Adrenal gland (tissue), 12 donors: ENCODE data around the gene INO80. TPM values are rescaled to one million over a fixed set of nuclear protein-coding genes. Genes with fewer than 3 reads are reported as not detected.
A peak's percentile ranks its signal among the peaks of the same experiment; 100 is the strongest.

ENCODE experiments used
- DNase-seq, 7 donors: peaks; one replicate each; pipeline ENCODE4 v3.0.0-alpha.2; 2019 to 2020
- H3K27ac ChIP-seq, 5 donors: fragments of 200-600 bp; sonication (generic) in 4 of 5; 1 replicate in 3 of 5; 2 replicates in 2 of 5; pipeline versions ENCODE4 v1.5.1 to v1.8.0; 2016 to 2020; ENCODE audit warnings: mild to moderate bottlenecking in 1 of 5
- H3K27me3 ChIP-seq: fragments of 200-600 bp; 2 replicates; pipeline ENCODE4 v1.8.0; 2021
- H3K36me3 ChIP-seq, 2 donors: fragments of 200-600 bp; replicated peaks in 1 of 2; 1 replicate in 1 of 2; 2 replicates in 1 of 2; pipeline versions ENCODE4 v1.5.1 to v1.8.0; 2018 to 2022
- H3K4me1 ChIP-seq, 2 donors: fragments of 200-600 bp; replicated peaks in 1 of 2; 1 replicate in 1 of 2; 2 replicates in 1 of 2; pipeline versions ENCODE4 v1.5.1 to v1.8.0; 2018 to 2021
- H3K4me3 ChIP-seq, 4 donors: fragments of 200-600 bp; sonication (generic) in 3 of 4; one replicate each; pipeline ENCODE4 v1.5.1; 2016 to 2018
- H3K9me3 ChIP-seq, 3 donors: fragments of 200-600 bp; sonication (generic) in 1 of 3; replicated peaks in 1 of 3; 1 replicate in 2 of 3; 2 replicates in 1 of 3; pipeline versions ENCODE4 v1.5.1 to v1.8.0; 2016 to 2021
- POLR2A ChIP-seq, 2 donors: fragments of 450-650 bp; IDR thresholded peaks; one replicate each; pipeline ENCODE4 v1.6.1; 2017; ENCODE audit warnings: antibody characterized with exemption in 2 of 2, mild to moderate bottlenecking in 2 of 2, moderate library complexity in 1 of 2
- WGBS, 4 donors: extraction: QIAGEN DNeasy Blood & Tissue Kit in 2 of 4; methylation state at CpG; one replicate each; pipeline versions ENCODE4 v1.1.5 to v1.1.7; 2013 to 2017; 5-methylcytosine and 5-hydroxymethylcytosine counted together
- intact Hi-C, 2 donors: fragments of 100-400 bp; cut with DNase I; formaldehyde crosslinking; loops; one replicate each; pipeline versions ENCODE4 v1.14.1 to v1.15.0; 2022 to 2023
- polyA plus RNA-seq, 3 donors: library from polyadenylated mRNA; stranded (reverse); fragments of 200-250 nt in 2 of 3; fragments of 350-450 nt in 1 of 3; fragmentation: Illumina TruSeq in 1 of 3; extraction: RNeasy Lipid Tissue Mini Kit (QIAGEN cat#74804) in 1 of 3; gene quantifications; one replicate each; pipeline ENCODE4 v1.2.3, GENCODE V29; 2013 to 2014
- total RNA-seq, 9 donors: library from RNA; depleted of rRNA in 4 of 9; stranded (reverse); fragments of >200 nt in 4 of 9; fragments of 120-200 nt in 1 of 9; fragmentation: NEBNext Ultra II Directional in 1 of 9; extraction: Animal tissue kit (Norgen Biotek cat#: 25700) in 1 of 9; gene quantifications; one replicate each; pipeline versions ENCODE4 v1.1.0 to v1.2.4, GENCODE V29; 2013 to 2023
- TF ChIP-seq, protein P1 (sequence below), 6 experiments: fragments of 450-650 bp in 4 of 6; fragments of 200-600 bp in 2 of 6; sonication (generic) in 1 of 6; IDR thresholded peaks; 1 replicate in 5 of 6; 2 replicates in 1 of 6; pipeline versions ENCODE4 v1.5.1 to v1.8.0; 2016 to 2021; ENCODE audit warnings: antibody characterized with exemption in 6 of 6, mild to moderate bottlenecking in 2 of 6, moderate library complexity in 1 of 6
- donor health status: healthy with polysubstance abuse.
- donor health status: Bipolar disorder and iron deficiency.
- donor health status: DM: yes; HTN: yes; CAD: no.
- donor health status: DM: no; HTN: no; CAD: no.
- donor health status: DM: no; HTN: no; CAD: no.
- donor health status: DM: yes; HTN: yes; CAD: no.

INO80 gene
- total and polyA plus RNA-seq, 12 donors = 5.4 to 25.0 (median 17.7) TPM

DNA sequence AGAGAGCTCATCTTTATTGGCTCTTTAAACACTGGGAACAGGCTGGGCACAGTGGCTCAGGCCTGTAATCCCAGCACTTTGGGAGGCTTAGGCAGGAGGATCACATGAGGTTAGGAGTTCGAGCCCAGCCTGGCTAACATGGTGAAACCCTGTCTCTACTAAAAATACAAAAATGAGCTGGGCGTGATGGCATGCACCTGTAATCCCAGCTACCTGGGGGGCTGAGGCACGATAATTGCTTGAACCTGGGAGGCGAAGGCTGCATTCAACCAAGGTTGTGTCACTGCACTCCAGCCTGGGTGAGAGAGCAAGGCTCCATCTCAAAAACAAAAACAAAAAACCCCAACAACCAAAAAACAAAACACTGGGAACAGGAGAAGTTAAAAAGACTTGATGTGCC, 90.7 kb downstream of the INO80 start:
- peaks cover 0 to 12% of the 10 kb centered on the region in 2 donors for H3K36me3 ChIP-seq
- 91 to 99% (median 96%) methylated on average over 4 of the region's 4 CpGs for WGBS, 4 donors
- H3K4me3 ChIP-seq = no peak overlapping the region
- intact Hi-C loops = no loop called here
- H3K9me3 ChIP-seq = no peaks in the 10 kb centered on the region
- TF ChIP-seq, protein P1, sequence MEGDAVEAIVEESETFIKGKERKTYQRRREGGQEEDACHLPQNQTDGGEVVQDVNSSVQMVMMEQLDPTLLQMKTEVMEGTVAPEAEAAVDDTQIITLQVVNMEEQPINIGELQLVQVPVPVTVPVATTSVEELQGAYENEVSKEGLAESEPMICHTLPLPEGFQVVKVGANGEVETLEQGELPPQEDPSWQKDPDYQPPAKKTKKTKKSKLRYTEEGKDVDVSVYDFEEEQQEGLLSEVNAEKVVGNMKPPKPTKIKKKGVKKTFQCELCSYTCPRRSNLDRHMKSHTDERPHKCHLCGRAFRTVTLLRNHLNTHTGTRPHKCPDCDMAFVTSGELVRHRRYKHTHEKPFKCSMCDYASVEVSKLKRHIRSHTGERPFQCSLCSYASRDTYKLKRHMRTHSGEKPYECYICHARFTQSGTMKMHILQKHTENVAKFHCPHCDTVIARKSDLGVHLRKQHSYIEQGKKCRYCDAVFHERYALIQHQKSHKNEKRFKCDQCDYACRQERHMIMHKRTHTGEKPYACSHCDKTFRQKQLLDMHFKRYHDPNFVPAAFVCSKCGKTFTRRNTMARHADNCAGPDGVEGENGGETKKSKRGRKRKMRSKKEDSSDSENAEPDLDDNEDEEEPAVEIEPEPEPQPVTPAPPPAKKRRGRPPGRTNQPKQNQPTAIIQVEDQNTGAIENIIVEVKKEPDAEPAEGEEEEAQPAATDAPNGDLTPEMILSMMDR (IDR thresholded peaks at IDR 0.05) = no peak
- no peak for TF ChIP-seq POLR2A (IDR thresholded peaks at IDR 0.05)
- peaks cover 0 to 9% of the 10 kb centered on the region in 2 donors for H3K4me1 ChIP-seq
- no peak for DNase-seq
- H3K27ac ChIP-seq = no peak overlapping the region
- H3K27me3 ChIP-seq = no peaks in the 10 kb centered on the region

DNA sequence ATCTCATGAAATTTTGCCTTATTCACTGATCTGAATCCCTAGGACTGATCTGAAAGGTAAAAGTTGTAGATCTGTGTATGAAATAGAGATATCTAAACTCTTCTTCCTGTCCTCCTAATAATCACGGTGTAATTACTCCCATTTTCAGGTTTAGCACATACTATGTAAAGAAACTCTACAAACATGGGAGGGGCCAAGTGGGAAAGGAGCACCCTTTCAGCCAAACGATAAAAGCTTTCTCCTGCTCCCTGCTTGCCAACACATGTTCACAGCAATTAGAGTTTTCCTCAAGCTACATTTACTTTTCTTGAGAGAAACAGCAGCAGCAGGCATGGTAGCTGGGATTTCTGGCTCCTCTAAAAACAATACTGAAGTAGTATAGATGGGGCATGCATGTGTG, 91.2 kb downstream of the INO80 start:
- H3K4me3 ChIP-seq = no peak overlapping the region
- peak overlapping the region in 1 of 5 donors; percentile 27 for H3K27ac ChIP-seq
- no peak for DNase-seq
- TF ChIP-seq, protein P1 (IDR thresholded peaks at IDR 0.05) = no peak
- no peak for TF ChIP-seq POLR2A (IDR thresholded peaks at IDR 0.05)
- H3K4me1 ChIP-seq = peaks cover 0 to 9% of the 10 kb centered on the region in 2 donors
- intact Hi-C loops = loop anchor here (5.0 kb wide), 1 partner anchor 118 kb away; no protein-coding TSS in a partner anchor
- 53 to 74% (median 67%) methylated on average over 2 of the region's 2 CpGs for WGBS, 4 donors
- peaks cover 0 to 17% of the 10 kb centered on the region in 2 donors for H3K36me3 ChIP-seq
- H3K27me3 ChIP-seq = no peaks in the 10 kb centered on the region
- no peaks in the 10 kb centered on the region for H3K9me3 ChIP-seq

DNA sequence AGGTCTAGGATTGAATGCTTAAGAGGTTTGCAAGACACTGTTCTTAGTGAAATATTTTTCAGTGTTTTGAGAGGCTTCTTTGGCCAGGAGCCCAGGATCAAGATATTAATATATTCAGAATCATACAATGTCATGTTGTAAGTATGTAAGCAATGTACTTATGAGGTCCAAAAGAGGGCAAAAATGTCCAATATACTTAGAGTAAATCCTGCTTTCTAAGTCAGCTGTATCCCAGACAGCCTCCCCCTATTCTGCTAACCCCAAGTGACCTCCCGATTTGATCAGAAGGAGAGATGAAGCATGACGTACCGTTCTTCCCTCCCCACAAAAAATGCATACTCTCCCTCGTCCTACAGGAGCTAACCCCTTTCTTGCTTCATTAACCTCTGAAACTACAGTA, 91.9 kb downstream of the INO80 start:
- H3K36me3 ChIP-seq = peaks cover 0 to 23% of the 10 kb centered on the region in 2 donors
- DNase-seq = peak in 1 of 7 donors; percentile 13
- 40 to 59% (median 51%) methylated on average over 4 of the region's 4 CpGs for WGBS, 4 donors
- H3K4me1 ChIP-seq = peaks cover 0 to 9% of the 10 kb centered on the region in 2 donors
- intact Hi-C loops = loop anchor here (5.0 kb wide), 1 partner anchor 117 kb away; no protein-coding TSS in a partner anchor
- no peaks in the 10 kb centered on the region for H3K27me3 ChIP-seq
- TF ChIP-seq, protein P1 (IDR thresholded peaks at IDR 0.05) = no peak
- TF ChIP-seq POLR2A (IDR thresholded peaks at IDR 0.05) = no peak
- no peaks in the 10 kb centered on the region for H3K9me3 ChIP-seq
- H3K27ac ChIP-seq = peak overlapping the region in 2 of 5 donors; percentile 27 to 31
- no peak overlapping the region for H3K4me3 ChIP-seq

DNA sequence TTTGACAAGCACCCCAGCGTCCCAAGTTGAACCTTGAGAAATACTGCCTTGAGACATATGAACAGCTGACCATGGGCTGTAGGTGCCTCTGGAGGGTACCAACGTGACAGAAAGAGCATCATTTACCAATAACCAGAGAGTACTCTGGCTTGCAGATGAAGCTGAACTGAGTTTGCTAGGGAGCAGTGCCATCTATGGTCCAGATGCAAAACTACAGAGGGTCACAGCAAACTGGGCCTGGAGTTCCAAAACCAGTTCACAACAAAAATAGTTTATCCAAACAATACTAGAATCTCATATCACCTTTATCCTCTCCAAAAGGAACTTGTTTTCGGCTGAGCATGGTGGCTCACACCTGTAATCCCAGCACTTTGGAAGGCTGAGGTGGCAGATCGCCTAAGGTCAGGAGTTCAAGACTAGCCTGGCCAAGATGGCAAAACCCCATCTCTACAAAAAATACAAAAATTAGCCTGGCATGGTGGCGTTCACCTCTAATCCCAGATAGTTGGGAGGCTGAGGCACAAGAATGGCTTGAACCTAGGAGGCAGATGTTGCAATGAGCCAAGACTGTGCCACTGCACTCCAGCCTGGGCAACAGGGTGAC, 93.5 kb downstream of the INO80 start:
- DNase-seq = peak; percentile 23 to 71 (median 44)
- Histone ChIP-seq H3K27me3 (no peaks in the 10 kb centered on the region), H3K4me3 (no peak overlapping the region), H3K36me3 (peaks cover 0 to 23% of the 10 kb centered on the region in 2 donors), H3K4me1 (peaks cover 0 to 14% of the 10 kb centered on the region in 2 donors), H3K27ac (no peak overlapping the region), H3K9me3 (no peaks in the 10 kb centered on the region)
- whole genome bisulfite sequencing, 4 donors = 49 to 57% (median 55%) methylated on average over 5 of the region's 5 CpGs
- TF ChIP-seq, protein P1 (IDR thresholded peaks at IDR 0.05) = peak; percentile 27 to 77 (median 68)
- no peak for TF ChIP-seq POLR2A (IDR thresholded peaks at IDR 0.05)
- intact Hi-C loops = loop anchor here (5.0 kb wide), 1 partner anchor 115 kb away; no protein-coding TSS in a partner anchor
